ENCODE measurements around the gene ANLN.

DNA sequence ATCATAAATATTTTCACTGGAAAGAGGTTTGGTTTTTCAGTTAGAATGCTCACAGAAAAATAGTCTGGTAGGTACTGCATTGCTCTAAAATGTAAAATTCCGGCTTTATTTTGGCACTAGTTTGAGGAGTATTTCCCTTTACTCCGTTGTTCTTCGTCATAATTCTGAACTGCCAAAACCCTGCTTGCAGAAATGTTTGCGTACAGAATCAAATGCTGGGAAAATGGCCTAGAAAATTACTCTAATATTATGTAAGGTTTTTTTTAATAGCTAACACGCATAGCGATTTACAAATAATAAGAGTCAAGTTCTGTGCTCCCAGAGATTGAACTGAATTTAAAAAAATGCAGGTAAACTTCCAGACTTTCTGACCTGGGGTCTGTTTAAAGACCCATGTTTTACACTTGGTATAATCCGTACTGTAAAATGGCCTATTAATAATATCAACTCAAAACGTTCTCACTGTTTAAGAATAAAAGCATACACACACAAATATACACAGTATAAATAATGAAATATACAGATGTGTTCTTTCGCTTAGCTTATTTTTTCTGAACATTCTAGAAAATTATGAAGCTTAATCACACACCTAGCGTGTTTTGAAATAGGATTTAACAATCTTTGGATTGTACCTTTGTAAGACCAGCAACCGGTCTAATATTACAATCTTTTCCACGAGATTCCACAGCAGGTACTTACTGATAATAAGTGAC, 23.5 kb upstream of the ANLN start:
- TF ChIP-seq POLR2AphosphoS5 (IDR thresholded peaks at IDR 0.05; ENCODE audit: control insufficient read depth, insufficient read depth, low read depth, low read length), result no peak
- TF ChIP-seq, protein P1, sequence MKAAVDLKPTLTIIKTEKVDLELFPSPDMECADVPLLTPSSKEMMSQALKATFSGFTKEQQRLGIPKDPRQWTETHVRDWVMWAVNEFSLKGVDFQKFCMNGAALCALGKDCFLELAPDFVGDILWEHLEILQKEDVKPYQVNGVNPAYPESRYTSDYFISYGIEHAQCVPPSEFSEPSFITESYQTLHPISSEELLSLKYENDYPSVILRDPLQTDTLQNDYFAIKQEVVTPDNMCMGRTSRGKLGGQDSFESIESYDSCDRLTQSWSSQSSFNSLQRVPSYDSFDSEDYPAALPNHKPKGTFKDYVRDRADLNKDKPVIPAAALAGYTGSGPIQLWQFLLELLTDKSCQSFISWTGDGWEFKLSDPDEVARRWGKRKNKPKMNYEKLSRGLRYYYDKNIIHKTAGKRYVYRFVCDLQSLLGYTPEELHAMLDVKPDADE (conservative IDR thresholded peaks at IDR 0.05; ENCODE audit: control insufficient read depth, low read depth, low read length), result no peak
- TF ChIP-seq, protein P2, sequence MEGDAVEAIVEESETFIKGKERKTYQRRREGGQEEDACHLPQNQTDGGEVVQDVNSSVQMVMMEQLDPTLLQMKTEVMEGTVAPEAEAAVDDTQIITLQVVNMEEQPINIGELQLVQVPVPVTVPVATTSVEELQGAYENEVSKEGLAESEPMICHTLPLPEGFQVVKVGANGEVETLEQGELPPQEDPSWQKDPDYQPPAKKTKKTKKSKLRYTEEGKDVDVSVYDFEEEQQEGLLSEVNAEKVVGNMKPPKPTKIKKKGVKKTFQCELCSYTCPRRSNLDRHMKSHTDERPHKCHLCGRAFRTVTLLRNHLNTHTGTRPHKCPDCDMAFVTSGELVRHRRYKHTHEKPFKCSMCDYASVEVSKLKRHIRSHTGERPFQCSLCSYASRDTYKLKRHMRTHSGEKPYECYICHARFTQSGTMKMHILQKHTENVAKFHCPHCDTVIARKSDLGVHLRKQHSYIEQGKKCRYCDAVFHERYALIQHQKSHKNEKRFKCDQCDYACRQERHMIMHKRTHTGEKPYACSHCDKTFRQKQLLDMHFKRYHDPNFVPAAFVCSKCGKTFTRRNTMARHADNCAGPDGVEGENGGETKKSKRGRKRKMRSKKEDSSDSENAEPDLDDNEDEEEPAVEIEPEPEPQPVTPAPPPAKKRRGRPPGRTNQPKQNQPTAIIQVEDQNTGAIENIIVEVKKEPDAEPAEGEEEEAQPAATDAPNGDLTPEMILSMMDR (IDR thresholded peaks at IDR 0.05 in 2 of 3, conservative IDR thresholded peaks at IDR 0.05 in 1 of 3; ENCODE audit: insufficient read depth in 2 of 3, low read depth in 1 of 3, low read length in 3 of 3), result no peak
- no peak for TF ChIP-seq U2AF2 (optimal IDR thresholded peaks at IDR 0.05; ENCODE audit: low read depth, low read length)
- no peak for TF ChIP-seq YY1 (IDR thresholded peaks at IDR 0.05; ENCODE audit: borderline replicate concordance in 1 of 3, control insufficient read depth in 1 of 3, extremely low read depth in 1 of 3, insufficient read depth in 3 of 3, insufficient read length in 1 of 3, insufficient replicate concordance in 2 of 3, low read depth in 1 of 3, low read length in 2 of 3)
- TF ChIP-seq RBBP5 (IDR thresholded peaks at IDR 0.05; ENCODE audit: borderline replicate concordance, insufficient read depth, low read length, poor library complexity, severe bottlenecking), result no peak
- TF ChIP-seq, protein P3, sequence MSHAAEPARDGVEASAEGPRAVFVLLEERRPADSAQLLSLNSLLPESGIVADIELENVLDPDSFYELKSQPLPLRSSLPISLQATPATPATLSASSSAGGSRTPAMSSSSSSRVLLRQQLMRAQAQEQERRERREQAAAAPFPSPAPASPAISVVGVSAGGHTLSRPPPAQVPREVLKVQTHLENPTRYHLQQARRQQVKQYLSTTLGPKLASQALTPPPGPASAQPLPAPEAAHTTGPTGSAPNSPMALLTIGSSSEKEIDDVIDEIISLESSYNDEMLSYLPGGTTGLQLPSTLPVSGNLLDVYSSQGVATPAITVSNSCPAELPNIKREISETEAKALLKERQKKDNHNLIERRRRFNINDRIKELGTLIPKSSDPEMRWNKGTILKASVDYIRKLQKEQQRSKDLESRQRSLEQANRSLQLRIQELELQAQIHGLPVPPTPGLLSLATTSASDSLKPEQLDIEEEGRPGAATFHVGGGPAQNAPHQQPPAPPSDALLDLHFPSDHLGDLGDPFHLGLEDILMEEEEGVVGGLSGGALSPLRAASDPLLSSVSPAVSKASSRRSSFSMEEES (CRISPR knock-in tag; IDR thresholded peaks at IDR 0.05), result no peak
- no peak for TF ChIP-seq NONO (IDR thresholded peaks at IDR 0.05; ENCODE audit: low read depth in 2 of 2, low read length in 1 of 2)
- no peak for TF ChIP-seq CC2D1A (IDR thresholded peaks at IDR 0.05)
- no peak for TF ChIP-seq NFE2 (IDR thresholded peaks at IDR 0.05; ENCODE audit: low read depth)
- TF ChIP-seq, protein P4, sequence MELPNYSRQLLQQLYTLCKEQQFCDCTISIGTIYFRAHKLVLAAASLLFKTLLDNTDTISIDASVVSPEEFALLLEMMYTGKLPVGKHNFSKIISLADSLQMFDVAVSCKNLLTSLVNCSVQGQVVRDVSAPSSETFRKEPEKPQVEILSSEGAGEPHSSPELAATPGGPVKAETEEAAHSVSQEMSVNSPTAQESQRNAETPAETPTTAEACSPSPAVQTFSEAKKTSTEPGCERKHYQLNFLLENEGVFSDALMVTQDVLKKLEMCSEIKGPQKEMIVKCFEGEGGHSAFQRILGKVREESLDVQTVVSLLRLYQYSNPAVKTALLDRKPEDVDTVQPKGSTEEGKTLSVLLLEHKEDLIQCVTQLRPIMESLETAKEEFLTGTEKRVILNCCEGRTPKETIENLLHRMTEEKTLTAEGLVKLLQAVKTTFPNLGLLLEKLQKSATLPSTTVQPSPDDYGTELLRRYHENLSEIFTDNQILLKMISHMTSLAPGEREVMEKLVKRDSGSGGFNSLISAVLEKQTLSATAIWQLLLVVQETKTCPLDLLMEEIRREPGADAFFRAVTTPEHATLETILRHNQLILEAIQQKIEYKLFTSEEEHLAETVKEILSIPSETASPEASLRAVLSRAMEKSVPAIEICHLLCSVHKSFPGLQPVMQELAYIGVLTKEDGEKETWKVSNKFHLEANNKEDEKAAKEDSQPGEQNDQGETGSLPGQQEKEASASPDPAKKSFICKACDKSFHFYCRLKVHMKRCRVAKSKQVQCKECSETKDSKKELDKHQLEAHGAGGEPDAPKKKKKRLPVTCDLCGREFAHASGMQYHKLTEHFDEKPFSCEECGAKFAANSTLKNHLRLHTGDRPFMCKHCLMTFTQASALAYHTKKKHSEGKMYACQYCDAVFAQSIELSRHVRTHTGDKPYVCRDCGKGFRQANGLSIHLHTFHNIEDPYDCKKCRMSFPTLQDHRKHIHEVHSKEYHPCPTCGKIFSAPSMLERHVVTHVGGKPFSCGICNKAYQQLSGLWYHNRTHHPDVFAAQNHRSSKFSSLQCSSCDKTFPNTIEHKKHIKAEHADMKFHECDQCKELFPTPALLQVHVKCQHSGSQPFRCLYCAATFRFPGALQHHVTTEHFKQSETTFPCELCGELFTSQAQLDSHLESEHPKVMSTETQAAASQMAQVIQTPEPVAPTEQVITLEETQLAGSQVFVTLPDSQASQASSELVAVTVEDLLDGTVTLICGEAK (IDR thresholded peaks at IDR 0.05), result no peak
- TF ChIP-seq, protein P4 (CRISPR knock-in tag; IDR thresholded peaks at IDR 0.05), result no peak
- TF ChIP-seq ZC3H4 (CRISPR knock-in tag; IDR thresholded peaks at IDR 0.05; ENCODE audit: borderline replicate concordance), result no peak
